H1 (cell line): Measurements from ENCODE around the gene ARL14. TPM values are rescaled to one million over a fixed set of nuclear protein-coding genes. Genes with fewer than 3 reads are reported as not detected.

Source experiments
- CTCF ChIA-PET: fragments of 300-600 bp; sonication (Branson Sonifier 250); formaldehyde crosslinking; loops from one replicate; lab custom pipeline; 2021; ENCODE audit not compliant: partially characterized antibody; lab: Charles Lee
- POLR2A ChIA-PET: fragments of 300-600 bp; sonication (Branson Sonifier 250); formaldehyde crosslinking; loops from one replicate; lab custom pipeline; 2021; ENCODE audit warnings: inconsistent platforms; ENCODE audit not compliant: partially characterized antibody; lab: Charles Lee
- DNase-seq, 2 experiments: peaks; one replicate each; pipeline versions ENCODE4 v3.0.0 to v3.0.0-alpha.2; 2010 to 2022; ENCODE audit warnings: low spot score in 2 of 2, low read depth in 1 of 2, mixed read lengths in 1 of 2
- FAIRE-seq: peaks from 2 replicates; lab custom pipeline; 2011; peaks lifted over from hg19 to GRCh38; lab: Jason Lieb, UNC
- H2AFZ ChIP-seq: 2 replicates; pipeline ENCODE4 v1.8.1; 2012; ENCODE audit warnings: low read length, inconsistent platforms
- H2AK5ac ChIP-seq: 2 replicates; pipeline ENCODE4 v1.6.1; 2013; ENCODE audit warnings: low read depth, low read length
- H2BK120ac ChIP-seq: replicated peaks from 2 replicates; pipeline ENCODE3; 2013; ENCODE audit warnings: low read depth, low read length, inconsistent platforms
- H2BK12ac ChIP-seq: 2 replicates; pipeline ENCODE4 v1.6.1; 2013; ENCODE audit warnings: low read depth, low read length
- H2BK15ac ChIP-seq: 2 replicates; pipeline ENCODE4 v1.6.1; 2013; ENCODE audit warnings: low read length
- H2BK20ac ChIP-seq: 2 replicates; pipeline ENCODE4 v1.6.1; 2013; ENCODE audit warnings: low read length
- H2BK5ac ChIP-seq: 2 replicates; pipeline ENCODE4 v1.6.1; 2013; ENCODE audit warnings: low read depth, low read length
- H3K14ac ChIP-seq: 2 replicates; pipeline ENCODE4 v1.6.1; 2013; ENCODE audit warnings: inconsistent platforms; ENCODE audit not compliant: insufficient read length
- H3K18ac ChIP-seq: 2 replicates; pipeline ENCODE4 v1.6.1; 2013; ENCODE audit warnings: low read length; ENCODE audit errors: extremely low read depth
- H3K23ac ChIP-seq: 2 replicates; pipeline ENCODE4 v1.6.1; 2013; ENCODE audit warnings: inconsistent platforms; ENCODE audit not compliant: insufficient read length
- H3K23me2 ChIP-seq: 2 replicates; pipeline ENCODE4 v1.6.1; 2013; ENCODE audit warnings: low read depth, low read length
- H3K27ac ChIP-seq: 2 replicates; pipeline ENCODE4 v1.6.1; 2011; ENCODE audit warnings: low read depth, low read length, inconsistent platforms
- H3K27me3 ChIP-seq, 4 experiments: replicated peaks in 1 of 4; 1 replicate in 1 of 4; 2 replicates in 3 of 4; pipeline versions ENCODE4 v1.6.1 to v1.8.1; 2011 to 2013; ENCODE audit warnings: low read length in 3 of 4, mild to moderate bottlenecking in 3 of 4, inconsistent platforms in 2 of 4, mixed read lengths in 2 of 4, moderate library complexity in 1 of 4; ENCODE audit not compliant: control insufficient read depth in 3 of 4, insufficient read depth in 3 of 4; ENCODE audit errors: extremely low read depth in 1 of 4
- H3K36me3 ChIP-seq, 4 experiments: 2 replicates each; pipeline versions ENCODE4 v1.6.1 to v1.8.1; 2011 to 2013; ENCODE audit warnings: mild to moderate bottlenecking in 4 of 4, low read length in 3 of 4, moderate library complexity in 2 of 4, control low read depth in 1 of 4, inconsistent platforms in 1 of 4; ENCODE audit not compliant: insufficient read depth in 4 of 4, control insufficient read depth in 2 of 4
- H3K4ac ChIP-seq: replicated peaks from 2 replicates; pipeline ENCODE3; 2013; ENCODE audit warnings: low read length, low read depth, mixed read lengths, inconsistent platforms; ENCODE audit not compliant: insufficient read length
- H3K4me1 ChIP-seq, 4 experiments: replicated peaks in 1 of 4; 1 replicate in 1 of 4; 2 replicates in 3 of 4; pipeline versions ENCODE4 v1.6.1 to v1.8.1; 2011 to 2013; ENCODE audit warnings: low read length in 3 of 4, inconsistent platforms in 2 of 4, mixed read lengths in 1 of 4; ENCODE audit not compliant: insufficient read depth in 4 of 4, control insufficient read depth in 3 of 4
- H3K4me2 ChIP-seq, 2 experiments: 2 replicates each; pipeline versions ENCODE4 v1.6.1 to v1.8.1; 2011 to 2013; ENCODE audit warnings: low read depth in 2 of 2, low read length in 2 of 2, control low read depth in 1 of 2, inconsistent platforms in 1 of 2, mild to moderate bottlenecking in 1 of 2; ENCODE audit not compliant: insufficient read depth in 1 of 2
- H3K4me3 ChIP-seq, 4 experiments: fragments of 200-600, 300-600 bp in 1 of 4; sonication (generic), shearing (Covaris generic), sonication (Bioruptor Twin) in 1 of 4; 2 replicates each; pipeline versions ENCODE4 v1.5.1 to v1.8.1; 2011 to 2016; ENCODE audit warnings: low read length in 4 of 4, low read depth in 3 of 4, control low read depth in 2 of 4, inconsistent platforms in 2 of 4, mild to moderate bottlenecking in 2 of 4, mixed read lengths in 1 of 4, moderate library complexity in 1 of 4; ENCODE audit not compliant: insufficient read depth in 2 of 4; ENCODE audit errors: extremely low read depth in 1 of 4
- H3K56ac ChIP-seq: replicated peaks from 2 replicates; pipeline ENCODE3; 2013; ENCODE audit warnings: low read depth, mild to moderate bottlenecking, mixed read lengths, low read length, inconsistent platforms; ENCODE audit not compliant: insufficient read length
- H3K79me1 ChIP-seq: 2 replicates; pipeline ENCODE4 v1.6.1; 2013; ENCODE audit warnings: low read depth, low read length, control low read depth
- H3K79me2 ChIP-seq, 2 experiments: 2 replicates each; pipeline versions ENCODE4 v1.6.1 to v1.8.1; 2012 to 2013; ENCODE audit warnings: low read length in 2 of 2, mild to moderate bottlenecking in 2 of 2, inconsistent platforms in 1 of 2; ENCODE audit not compliant: insufficient read depth in 2 of 2, control insufficient read depth in 1 of 2
- H3K9ac ChIP-seq, 4 experiments: replicated peaks in 1 of 4; 1 replicate in 1 of 4; 2 replicates in 3 of 4; pipeline versions ENCODE4 v1.6.1 to v1.8.1; 2011 to 2013; ENCODE audit warnings: low read depth in 3 of 4, low read length in 3 of 4, control low read depth in 2 of 4, mild to moderate bottlenecking in 2 of 4, moderate library complexity in 2 of 4, inconsistent platforms in 1 of 4; ENCODE audit errors: extremely low read depth in 1 of 4
- H3K9me3 ChIP-seq, 2 experiments: 2 replicates each; pipeline versions ENCODE4 v1.6.1 to v1.8.1; 2012 to 2013; ENCODE audit warnings: mild to moderate bottlenecking in 2 of 2, moderate library complexity in 2 of 2, control low read depth in 1 of 2, inconsistent platforms in 1 of 2, low read depth in 1 of 2, low read length in 1 of 2, mixed read lengths in 1 of 2; ENCODE audit not compliant: insufficient read depth in 2 of 2
- H4K20me1 ChIP-seq, 2 experiments: replicated peaks in 1 of 2; 2 replicates each; pipeline versions ENCODE3 to v1.8.1; 2011 to 2013; ENCODE audit warnings: inconsistent platforms in 2 of 2, low read length in 2 of 2, mild to moderate bottlenecking in 1 of 2; ENCODE audit not compliant: insufficient read depth in 2 of 2, control insufficient read depth in 1 of 2
- H4K5ac ChIP-seq: 2 replicates; pipeline ENCODE4 v1.6.1; 2013; ENCODE audit warnings: low read length, low read depth, mixed read lengths, inconsistent platforms; ENCODE audit not compliant: insufficient read length
- H4K8ac ChIP-seq: 2 replicates; pipeline ENCODE4 v1.8.0; 2013; ENCODE audit warnings: mild to moderate bottlenecking, moderate library complexity, low read length, inconsistent platforms; ENCODE audit not compliant: insufficient read depth; ENCODE audit errors: extremely low read depth
- H4K91ac ChIP-seq: replicated peaks from 2 replicates; pipeline ENCODE3; 2013; ENCODE audit warnings: low read length, mixed read lengths, inconsistent platforms; ENCODE audit not compliant: insufficient read length
- SRF ChIP-seq: IDR thresholded peaks from 2 replicates; pipeline ENCODE4 v1.6.1; 2011; ENCODE audit warnings: mild to moderate bottlenecking, low read depth, low read length, moderate library complexity
- WGBS, 2 experiments: shearing (Covaris generic) in 1 of 2; methylation state at CpG; one replicate each; pipeline versions ENCODE4 v1.1.6 to v1.1.7; 2013 to 2015; ENCODE audit warnings: low lambda C conversion rate in 2 of 2, mixed read lengths in 2 of 2, inconsistent platforms in 1 of 2, low coverage in 1 of 2, missing lambda C conversion rate in 1 of 2; ENCODE audit not compliant: insufficient replicate concordance in 2 of 2, insufficient coverage in 1 of 2, insufficient read length in 1 of 2; ENCODE audit errors: extremely low coverage in 1 of 2, missing lambda C conversion rate in 1 of 2; 5-methylcytosine and 5-hydroxymethylcytosine counted together
- polyA plus RNA-seq, 7 experiments: library from polyadenylated mRNA; depleted of rRNA in 3 of 7; stranded (reverse) in 5 of 7; unstranded in 2 of 7; fragments of >200 nt in 5 of 7; fragments of 200-250 nt in 2 of 7; gene quantifications; 1 replicate in 5 of 7; 2 replicates in 1 of 7; 4 replicates in 1 of 7; pipeline versions ENCODE4 v1.2.1 to v1.2.3, GENCODE V29; 2011 to 2013; ENCODE audit warnings: missing spikeins in 2 of 7, mixed read lengths in 2 of 7
- total RNA-seq: library from RNA; stranded (reverse); fragmentation: NEBNext Ultra II Directional; extraction: Animal tissue kit (Norgen Biotek cat#: 25700); gene quantifications from 2 replicates; pipeline ENCODE4 v1.2.1, GENCODE V29; 2021

Gene ARL14
- total and polyA plus RNA-seq, 2 of the 8 experiments (the other 6 are each of a cell fraction or from before 2014, with no cell fraction given) = not detected

DNA sequence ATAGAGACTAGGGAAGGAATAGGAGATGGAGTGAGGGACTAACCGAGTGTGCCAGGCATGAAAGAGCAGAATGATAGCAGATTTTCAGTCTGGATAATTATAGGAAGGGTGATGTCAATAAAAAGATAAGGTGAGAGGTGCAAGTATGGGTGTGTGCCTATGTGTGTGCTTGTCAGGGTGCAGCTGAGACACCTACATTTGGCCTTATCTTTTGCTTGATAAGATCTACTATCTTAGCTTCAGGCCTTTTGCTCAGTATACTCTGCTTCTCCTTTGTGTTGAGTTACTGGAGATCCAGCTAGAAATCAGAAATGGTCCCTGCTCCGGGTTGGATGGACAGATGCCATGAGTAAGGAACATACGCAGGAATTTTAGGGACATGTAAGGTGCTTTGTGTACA, 17.4 kb downstream of the ARL14 start:
- H2AFZ ChIP-seq = no peak overlapping the region
- H3K14ac ChIP-seq = no peak overlapping the region
- no peaks in the 10 kb centered on the region for H3K36me3 ChIP-seq
- H3K79me2 ChIP-seq = no peaks in the 10 kb centered on the region
- no peaks in the 10 kb centered on the region for H4K20me1 ChIP-seq
- DNase-seq = no peak
- no peaks in the 10 kb centered on the region for H3K27me3 ChIP-seq
- no peak overlapping the region for H3K9ac ChIP-seq
- H4K5ac ChIP-seq = no peak overlapping the region
- H3K4me3 ChIP-seq = no peak overlapping the region
- no peak overlapping the region for H2BK12ac ChIP-seq
- WGBS, 2 experiments = 93% methylated on average over 3 of the region's 3 CpGs; no CpG with 5 or more reads in 1 of the 2 experiments
- H3K79me1 ChIP-seq = no peaks in the 10 kb centered on the region
- no peaks in the 10 kb centered on the region for H3K23me2 ChIP-seq
- no peaks in the 10 kb centered on the region for H3K4me1 ChIP-seq
- no peak overlapping the region for H2AK5ac ChIP-seq
- H2BK20ac ChIP-seq = no peak overlapping the region
- H3K18ac ChIP-seq = no peak overlapping the region
- H3K23ac ChIP-seq = no peak overlapping the region
- no peak overlapping the region for H4K91ac ChIP-seq
- POLR2A ChIA-PET = no interaction called here
- no peaks in the 10 kb centered on the region for H3K9me3 ChIP-seq
- no peak overlapping the region for H3K56ac ChIP-seq
- H3K4me2 ChIP-seq = no peak overlapping the region
- H4K8ac ChIP-seq = no peak overlapping the region
- no peak overlapping the region for H3K4ac ChIP-seq
- TF ChIP-seq SRF = no peak
- CTCF ChIA-PET = interaction anchor here (1.0 to 2.8 kb wide), 2 partner anchors 9 to 12 kb away, joined by 3 to 14 read pairs; no protein-coding TSS in a partner anchor
- H2BK15ac ChIP-seq = no peak overlapping the region
- no peak for FAIRE-seq
- H2BK120ac ChIP-seq = no peak overlapping the region
- H2BK5ac ChIP-seq = no peak overlapping the region
- H3K27ac ChIP-seq = no peak overlapping the region
